K562 (cell line): Measurements from ENCODE around the gene SERHL2. TPM values are rescaled to one million over a fixed set of nuclear protein-coding genes. Genes with fewer than 3 reads are reported as not detected.
A peak's percentile ranks its signal among the peaks of the same experiment; 100 is the strongest.
"Not testable (repeated sequence)": the region's sequence is repeated elsewhere in the genome, so short reads cannot be mapped to it uniquely, and the experiment has no call there.

Source experiments
- ATAC-seq: fragments of 200-7000 bp; cut with Tn5 transposase; 3 replicates; pipeline ENCODE4 v1.9.1; 2020; ENCODE audit warnings: moderate library complexity
- BruUV-seq: library from RNA; stranded (reverse); fragments of 400-500 nt; replicated peaks from 2 replicates; lab custom pipeline; 2021; lab: Mats Ljungman, UMichigan
- CTCF ChIA-PET: fragments of 300-600 bp; formaldehyde crosslinking; extraction: SDS; loops from one replicate; lab custom pipeline; 2021; ENCODE audit warnings: low intra/inter-chr PET ratio; lab: Yijun Ruan, JAX
- POLR2A ChIA-PET: fragments of 300-600, 350-650 bp; sonication (Branson Sonifier 250); formaldehyde crosslinking; extraction: SDS; loops from one replicate; lab custom pipeline; 2021; ENCODE audit warnings: antibody characterized with exemption, inconsistent platforms; lab: Yijun Ruan, JAX
- DNase-seq, 4 experiments: peaks; one replicate each; pipeline versions ENCODE4 v3.0.0 to v3.0.0-alpha.2; 2011 to 2018; ENCODE audit warnings: low spot score in 3 of 4, mixed read lengths in 3 of 4; ENCODE audit errors: extremely low read depth in 1 of 4
- FAIRE-seq: peaks from 2 replicates; lab custom pipeline; 2011; peaks lifted over from hg19 to GRCh38; lab: Jason Lieb, UNC
- H2AFZ ChIP-seq: 2 replicates; pipeline ENCODE4 v1.6.0; 2011; ENCODE audit warnings: low read depth, low read length, control low read depth, inconsistent platforms
- H3K27ac ChIP-seq: fragments of 200-600 bp; 3 replicates; pipeline ENCODE4 v1.8.0; 2011; ENCODE audit warnings: low read depth, mild to moderate bottlenecking, control low read depth, inconsistent platforms, low read length, moderate library complexity, mixed read lengths; ENCODE audit errors: extremely low read depth
- H3K27me3 ChIP-seq, 2 experiments: fragments of 300-600 bp in 1 of 2; 2 replicates in 1 of 2; 3 replicates in 1 of 2; pipeline versions ENCODE4 v1.6.0 to v1.8.0; 2011; ENCODE audit warnings: inconsistent platforms in 2 of 2, low read length in 2 of 2, mild to moderate bottlenecking in 1 of 2, mixed read lengths in 1 of 2, moderate library complexity in 1 of 2; ENCODE audit not compliant: control insufficient read depth in 2 of 2, insufficient read depth in 2 of 2
- H3K36me3 ChIP-seq: fragments of 300-600 bp; 3 replicates; pipeline ENCODE4 v1.8.0; 2011; ENCODE audit warnings: mild to moderate bottlenecking, low read length, inconsistent platforms; ENCODE audit not compliant: control insufficient read depth, insufficient read depth
- H3K4me1 ChIP-seq, 2 experiments: fragments of 200-600 bp in 1 of 2; replicated peaks in 1 of 2; 2 replicates in 1 of 2; 3 replicates in 1 of 2; pipeline versions ENCODE4 v1.5.1 to v1.8.0; 2011; ENCODE audit warnings: inconsistent platforms in 2 of 2, low read length in 2 of 2, mild to moderate bottlenecking in 1 of 2, mixed read lengths in 1 of 2, moderate library complexity in 1 of 2; ENCODE audit not compliant: control insufficient read depth in 2 of 2, insufficient read depth in 2 of 2
- H3K4me2 ChIP-seq: 2 replicates; pipeline ENCODE4 v1.6.1; 2011; ENCODE audit warnings: low read length, control low read depth, inconsistent platforms, mixed read lengths; ENCODE audit not compliant: insufficient read depth
- H3K4me3 ChIP-seq: fragments of 200-600 bp; sonication (generic), shearing (Covaris generic); 2 replicates; pipeline ENCODE4 v1.5.1; 2016; ENCODE audit warnings: control low read depth, inconsistent platforms
- H3K79me2 ChIP-seq: fragments of 200-600 bp; 3 replicates; pipeline ENCODE4 v1.8.0; 2011; ENCODE audit warnings: low read length, inconsistent platforms; ENCODE audit not compliant: control insufficient read depth, insufficient read depth
- H3K9ac ChIP-seq, 2 experiments: 2 replicates each; pipeline versions ENCODE4 v1.6.0 to v1.6.1; 2011; ENCODE audit warnings: low read depth in 2 of 2, low read length in 2 of 2, control low read depth in 1 of 2, inconsistent platforms in 1 of 2, mild to moderate bottlenecking in 1 of 2, mixed read lengths in 1 of 2; ENCODE audit not compliant: insufficient read depth in 1 of 2
- H3K9me1 ChIP-seq: one replicate; pipeline ENCODE4 v1.6.0; 2011; ENCODE audit warnings: inconsistent platforms, mild to moderate bottlenecking, low read length, moderate library complexity; ENCODE audit not compliant: control insufficient read depth, insufficient read depth
- H3K9me3 ChIP-seq: replicated peaks from 2 replicates; pipeline ENCODE4 v1.5.1; 2011; ENCODE audit warnings: low read depth, low read length, inconsistent platforms; ENCODE audit not compliant: control insufficient read depth, insufficient read depth
- H4K20me1 ChIP-seq: replicated peaks from 2 replicates; pipeline ENCODE4 v1.6.1; 2011; ENCODE audit warnings: low read length, inconsistent platforms, mixed read lengths; ENCODE audit not compliant: control insufficient read depth, insufficient read depth
- MAFF ChIP-seq: IDR thresholded peaks from 2 replicates; pipeline ENCODE4 v1.6.1; 2012; ENCODE audit warnings: low read length, improper control_type of control experiment
- RBFOX2 ChIP-seq: fragments of 200-400 bp; formaldehyde crosslinking; IDR thresholded peaks from 2 replicates; pipeline ENCODE4 v1.6.1; 2017; ENCODE audit warnings: low read depth, mild to moderate bottlenecking, low read length, moderate library complexity
- WGBS: fragments of 100-300 bp; shearing (Covaris generic); methylation state at CpG from one replicate; pipeline ENCODE4 v1.1.6; 2016; ENCODE audit warnings: low coverage, mixed read lengths; ENCODE audit not compliant: insufficient coverage; ENCODE audit errors: missing lambda C conversion rate; 5-methylcytosine and 5-hydroxymethylcytosine counted together
- in situ Hi-C: fragments of 300-500 bp; cut with MboI; formaldehyde crosslinking; loops from 4 replicates; pipeline ENCODE4 v1.15.0; 2018; ENCODE audit warnings: inconsistent platforms, mixed read lengths
- intact Hi-C: fragments of 100-400 bp; cut with micrococcal nuclease; formaldehyde crosslinking; loops from 2 replicates; pipeline ENCODE4 v1.14.2; 2022
- polyA plus RNA-seq, 8 experiments: library from polyadenylated mRNA; depleted of rRNA in 4 of 8; stranded (reverse) in 5 of 8; unstranded in 3 of 8; fragments of >200 nt; fragmentation: Nextera tagmentation in 2 of 8; fragmentation: Illumina TruSeq in 1 of 8; extraction: Ambion mirVana in 2 of 8; extraction: Trizol in 1 of 8; gene quantifications; 2 replicates each; pipeline versions ENCODE4 v1.2.1 to v1.2.3, GENCODE V29; 2011 to 2014; ENCODE audit warnings: inconsistent platforms in 1 of 8, missing spikeins in 1 of 8
- total RNA-seq, 7 experiments: library from RNA; depleted of rRNA in 6 of 7; stranded (reverse); fragments of >200 nt in 6 of 7; fragmentation: Illumina TruSeq in 2 of 7; extraction: Trizol in 2 of 7; gene quantifications; 2 replicates each; pipeline versions ENCODE4 v1.2.1 to v1.2.3, GENCODE V29; 2011 to 2021; ENCODE audit warnings: low replicate concordance in 1 of 7
- TF ChIP-seq, protein P1 (sequence below): fragments of 250-450 bp; sonication (Bioruptor Pico); IDR thresholded peaks from 2 replicates; pipeline ENCODE4 v1.4.0; 2020

The SERHL2 gene
- total and polyA plus RNA-seq, 9 of the 15 experiments (the other 6 are each of a cell fraction or from before 2014, with no cell fraction given), result 19.9 to 62.6 (median 25.2) TPM

DNA sequence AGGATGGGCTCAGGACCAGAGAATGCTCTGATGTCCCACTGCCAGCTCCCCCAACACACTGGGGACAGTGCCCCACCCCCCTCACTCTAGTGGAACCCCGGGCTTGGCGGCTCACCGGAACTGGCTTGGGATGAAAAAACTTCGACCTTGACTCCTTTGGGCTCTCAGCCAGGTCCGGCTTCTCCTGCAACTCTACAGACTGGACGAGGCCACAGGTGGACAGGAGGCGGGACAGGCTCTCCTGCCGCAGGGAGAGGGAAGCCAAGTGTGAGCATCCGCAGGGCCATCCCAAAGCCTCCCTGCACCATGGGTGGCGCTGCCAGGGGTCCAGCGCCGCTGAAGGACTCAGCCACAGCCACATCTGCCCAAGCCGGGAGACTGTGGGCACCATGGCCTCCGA, 37.9 kb upstream of the SERHL2 start:
- 98% methylated on average over 5 of the region's 14 CpGs for WGBS
- FAIRE-seq (no peak), DNase-seq (no peak), ATAC-seq (no peak)
- in situ Hi-C loops (no loop called here), intact Hi-C loops (no loop called here)
- H3K9ac ChIP-seq, result no peak overlapping the region
- no peaks in the 10 kb centered on the region for H3K9me1 ChIP-seq
- peaks cover 24% of the 10 kb centered on the region for H3K79me2 ChIP-seq
- H2AFZ ChIP-seq, result no peak overlapping the region
- POLR2A ChIA-PET, result no interaction called here
- no peaks in the 10 kb centered on the region for H3K27me3 ChIP-seq
- H4K20me1 ChIP-seq, result no peaks in the 10 kb centered on the region
- H3K4me1 ChIP-seq, result peaks cover 1 to 31% of the 10 kb centered on the region in 2 experiments; a peak in 3 of 5 replicates
- no peak overlapping the region for H3K4me2 ChIP-seq
- peaks cover 35% of the 10 kb centered on the region; the same call in 1 of the 3 replicates for H3K36me3 ChIP-seq
- CTCF ChIA-PET, result no interaction called here
- no peak overlapping the region for H3K4me3 ChIP-seq
- TF ChIP-seq RBFOX2, result peak; percentile 45
- TF ChIP-seq, protein P1, sequence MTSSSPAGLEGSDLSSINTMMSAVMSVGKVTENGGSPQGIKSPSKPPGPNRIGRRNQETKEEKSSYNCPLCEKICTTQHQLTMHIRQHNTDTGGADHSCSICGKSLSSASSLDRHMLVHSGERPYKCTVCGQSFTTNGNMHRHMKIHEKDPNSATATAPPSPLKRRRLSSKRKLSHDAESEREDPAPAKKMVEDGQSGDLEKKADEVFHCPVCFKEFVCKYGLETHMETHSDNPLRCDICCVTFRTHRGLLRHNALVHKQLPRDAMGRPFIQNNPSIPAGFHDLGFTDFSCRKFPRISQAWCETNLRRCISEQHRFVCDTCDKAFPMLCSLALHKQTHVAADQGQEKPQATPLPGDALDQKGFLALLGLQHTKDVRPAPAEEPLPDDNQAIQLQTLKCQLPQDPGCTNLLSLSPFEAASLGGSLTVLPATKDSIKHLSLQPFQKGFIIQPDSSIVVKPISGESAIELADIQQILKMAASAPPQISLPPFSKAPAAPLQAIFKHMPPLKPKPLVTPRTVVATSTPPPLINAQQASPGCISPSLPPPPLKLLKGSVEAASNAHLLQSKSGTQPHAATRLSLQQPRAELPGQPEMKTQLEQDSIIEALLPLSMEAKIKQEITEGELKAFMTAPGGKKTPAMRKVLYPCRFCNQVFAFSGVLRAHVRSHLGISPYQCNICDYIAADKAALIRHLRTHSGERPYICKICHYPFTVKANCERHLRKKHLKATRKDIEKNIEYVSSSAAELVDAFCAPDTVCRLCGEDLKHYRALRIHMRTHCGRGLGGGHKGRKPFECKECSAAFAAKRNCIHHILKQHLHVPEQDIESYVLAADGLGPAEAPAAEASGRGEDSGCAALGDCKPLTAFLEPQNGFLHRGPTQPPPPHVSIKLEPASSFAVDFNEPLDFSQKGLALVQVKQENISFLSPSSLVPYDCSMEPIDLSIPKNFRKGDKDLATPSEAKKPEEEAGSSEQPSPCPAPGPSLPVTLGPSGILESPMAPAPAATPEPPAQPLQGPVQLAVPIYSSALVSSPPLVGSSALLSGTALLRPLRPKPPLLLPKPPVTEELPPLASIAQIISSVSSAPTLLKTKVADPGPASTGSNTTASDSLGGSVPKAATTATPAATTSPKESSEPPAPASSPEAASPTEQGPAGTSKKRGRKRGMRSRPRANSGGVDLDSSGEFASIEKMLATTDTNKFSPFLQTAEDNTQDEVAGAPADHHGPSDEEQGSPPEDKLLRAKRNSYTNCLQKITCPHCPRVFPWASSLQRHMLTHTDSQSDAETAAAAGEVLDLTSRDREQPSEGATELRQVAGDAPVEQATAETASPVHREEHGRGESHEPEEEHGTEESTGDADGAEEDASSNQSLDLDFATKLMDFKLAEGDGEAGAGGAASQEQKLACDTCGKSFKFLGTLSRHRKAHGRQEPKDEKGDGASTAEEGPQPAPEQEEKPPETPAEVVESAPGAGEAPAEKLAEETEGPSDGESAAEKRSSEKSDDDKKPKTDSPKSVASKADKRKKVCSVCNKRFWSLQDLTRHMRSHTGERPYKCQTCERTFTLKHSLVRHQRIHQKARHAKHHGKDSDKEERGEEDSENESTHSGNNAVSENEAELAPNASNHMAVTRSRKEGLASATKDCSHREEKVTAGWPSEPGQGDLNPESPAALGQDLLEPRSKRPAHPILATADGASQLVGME (CRISPR knock-in tag), result no peak
- no peak for TF ChIP-seq MAFF
- BruUV-seq, result no TSS peak
- no peaks in the 10 kb centered on the region for H3K9me3 ChIP-seq
- no peak overlapping the region for H3K27ac ChIP-seq

DNA sequence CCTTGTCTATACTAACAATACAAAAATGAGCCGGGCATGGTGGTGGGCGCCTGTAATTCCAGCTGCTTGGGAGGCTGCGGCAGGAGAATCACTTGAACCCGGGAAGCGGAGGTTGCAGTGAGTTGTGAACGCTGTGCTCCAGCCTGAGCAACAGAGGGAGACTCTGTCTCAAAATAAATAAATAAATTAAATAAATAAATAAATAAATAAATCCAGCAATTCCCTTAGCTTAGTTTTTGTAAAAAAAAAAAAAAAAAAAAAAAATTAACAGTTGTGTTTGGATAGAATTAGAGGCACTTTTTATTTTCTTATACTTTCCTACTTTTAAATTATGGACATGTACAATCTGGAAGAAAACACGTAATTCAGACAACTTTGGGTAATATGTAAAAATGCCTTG, 36.7 kb upstream of the SERHL2 start:
- H3K9ac ChIP-seq, ATAC-seq, H2AFZ ChIP-seq, H3K27ac ChIP-seq, H3K9me3 ChIP-seq, BruUV-seq, CTCF ChIA-PET, in situ Hi-C loops, intact Hi-C loops, H4K20me1 ChIP-seq, FAIRE-seq, H3K9me1 ChIP-seq, H3K4me2 ChIP-seq, H3K27me3 ChIP-seq, POLR2A ChIA-PET, H3K4me3 ChIP-seq, DNase-seq: not testable (repeated sequence)
- peaks cover 29% of the 10 kb centered on the region; the same call in 1 of the 3 replicates for H3K36me3 ChIP-seq
- H3K4me1 ChIP-seq, result peaks cover 4 to 34% of the 10 kb centered on the region in 2 experiments; a peak in 3 of 5 replicates
- H3K79me2 ChIP-seq, result peaks cover 24% of the 10 kb centered on the region
- WGBS, result 92% methylated on average over 2 of the region's 7 CpGs
